ENCODE data around the gene HBP1. TPM values are rescaled to one million over a fixed set of nuclear protein-coding genes. Genes with fewer than 3 reads are reported as not detected.
A peak's percentile ranks its signal among the peaks of the same experiment; 100 is the strongest.
"Not testable (repeated sequence)": the region's sequence is repeated elsewhere in the genome, so short reads cannot be mapped to it uniquely, and the experiment has no call there.

Gene HBP1
- polyA plus RNA-seq, 3 donors: 132 to 138 (median 136) TPM

GRCh38 chr7:107154826-107155225 lies 14.0 kb upstream of the HBP1 start:
- DNase-seq (ENCODE audit: low read depth in 3 of 3, low spot score in 2 of 3): no peak

DNA sequence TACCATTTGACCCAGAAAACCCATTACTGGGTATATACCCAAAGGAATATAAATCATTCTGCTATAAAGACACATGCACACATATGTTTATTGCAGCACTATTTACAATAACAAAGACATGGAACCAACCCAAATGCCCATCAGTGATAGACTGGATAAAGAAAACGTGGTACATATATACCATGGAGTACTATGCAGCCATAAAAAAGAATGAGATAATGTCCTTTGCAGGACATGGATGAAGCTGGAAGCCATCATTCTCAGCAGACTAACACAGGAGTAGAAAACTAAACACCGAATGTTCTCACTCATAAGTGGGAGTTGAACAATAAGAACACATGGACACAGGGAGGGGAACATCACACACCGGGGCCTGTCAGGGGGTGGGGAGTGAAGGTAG lies 13.1 kb upstream of the HBP1 start:
- DNase-seq (ENCODE audit: low read depth in 3 of 3, low spot score in 2 of 3): not testable (repeated sequence)

- DNase-seq (ENCODE audit: low read depth in 3 of 3, low spot score in 2 of 3): no peak
Measured at GRCh38 chr7:107157091-107157490, 11.7 kb upstream of the HBP1 start.

DNA sequence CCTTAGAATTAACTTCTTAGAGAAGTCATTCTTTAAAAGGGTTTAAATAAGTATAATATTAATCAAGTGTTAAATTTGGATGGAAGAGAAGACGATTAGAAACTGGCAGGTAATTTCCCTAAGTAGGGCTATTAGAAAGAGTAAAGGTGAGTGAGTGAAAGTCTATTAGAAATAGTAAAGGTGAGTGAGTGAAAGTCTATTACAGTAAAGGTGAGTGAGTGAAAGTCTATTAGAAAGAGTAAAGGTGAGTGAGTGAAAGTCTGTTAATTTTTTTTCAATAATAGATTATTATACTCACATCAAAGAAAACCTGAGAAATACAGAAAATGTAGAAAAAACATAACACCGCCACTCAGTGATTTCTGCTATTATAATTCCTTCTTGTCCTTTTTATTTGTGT lies 10.8 kb upstream of the HBP1 start:
- no peak for DNase-seq (ENCODE audit: low read depth in 3 of 3, low spot score in 2 of 3)

DNA sequence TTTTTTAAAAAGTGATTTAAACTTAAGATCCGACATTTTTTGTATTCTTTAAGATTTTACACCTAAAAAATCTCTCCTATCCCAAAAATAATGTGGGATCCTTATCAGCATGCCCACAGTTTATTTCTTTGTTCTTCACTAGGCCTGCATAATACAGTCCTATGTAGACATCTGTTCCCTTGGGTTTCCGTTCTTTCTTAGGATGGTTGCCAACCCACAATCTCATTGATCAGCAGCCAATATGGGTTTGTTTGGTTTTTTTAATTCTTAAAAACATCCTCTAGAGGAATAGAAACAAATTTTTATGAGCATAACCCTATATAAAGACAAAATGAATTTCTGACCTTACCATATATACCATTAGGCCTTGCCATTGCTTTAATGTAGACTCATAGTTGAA lies 8.4 kb upstream of the HBP1 start:
- no peak for DNase-seq (ENCODE audit: low read depth in 3 of 3, low spot score in 2 of 3)

DNA sequence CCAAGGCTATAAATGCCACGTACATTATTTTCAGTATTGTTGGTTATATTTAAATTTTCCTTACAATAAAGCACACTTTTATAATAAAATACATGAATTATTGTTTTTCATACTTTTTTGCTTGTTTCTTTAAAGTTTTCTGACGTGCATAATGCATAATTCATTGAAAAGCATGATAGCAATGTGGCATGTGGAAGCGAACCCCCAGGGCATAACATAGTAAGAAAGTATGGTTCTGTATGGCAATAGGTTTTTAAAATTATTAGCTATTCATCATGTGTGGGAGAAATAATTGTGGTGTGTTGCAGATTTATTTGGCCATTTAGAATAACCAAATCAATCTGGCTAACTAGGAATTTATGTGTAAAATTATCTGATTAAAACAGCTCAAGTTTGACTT lies 7.4 kb upstream of the HBP1 start:
- no peak for DNase-seq (ENCODE audit: low read depth in 3 of 3, low spot score in 2 of 3)

GRCh38 chr7:107162475-107162874 lies 6.3 kb upstream of the HBP1 start:
- DNase-seq (ENCODE audit: low read depth in 3 of 3, low spot score in 2 of 3): no peak

GRCh38 chr7:107164092-107164491 lies 4.7 kb upstream of the HBP1 start:
- no peak for DNase-seq (ENCODE audit: low read depth in 3 of 3, low spot score in 2 of 3)

DNA sequence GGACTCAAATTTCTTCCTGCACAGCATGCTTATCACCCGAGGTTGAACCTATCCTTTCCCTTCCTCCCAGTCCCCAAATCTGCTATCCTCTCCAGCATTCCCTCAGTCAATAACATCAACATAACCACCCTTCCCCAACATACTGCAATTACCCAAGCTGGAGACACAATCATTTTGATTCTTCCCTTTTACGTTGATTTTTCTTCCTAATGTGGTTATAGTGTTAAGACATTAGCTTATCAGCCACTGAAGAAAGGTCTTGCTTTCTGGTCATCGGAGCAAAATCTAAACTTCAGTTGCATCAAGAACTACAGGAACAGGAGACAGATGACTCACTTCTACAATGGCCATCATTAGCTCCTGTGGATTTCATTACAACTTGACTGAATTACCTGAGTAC lies 3.5 kb upstream of the HBP1 start:
- DNase-seq (ENCODE audit: low read depth in 3 of 3, low spot score in 2 of 3): no peak

- DNase-seq (ENCODE audit: low read depth in 3 of 3, low spot score in 2 of 3): no peak
Measured at GRCh38 chr7:107166736-107167426, 1.9 kb upstream of the HBP1 start.

DNA sequence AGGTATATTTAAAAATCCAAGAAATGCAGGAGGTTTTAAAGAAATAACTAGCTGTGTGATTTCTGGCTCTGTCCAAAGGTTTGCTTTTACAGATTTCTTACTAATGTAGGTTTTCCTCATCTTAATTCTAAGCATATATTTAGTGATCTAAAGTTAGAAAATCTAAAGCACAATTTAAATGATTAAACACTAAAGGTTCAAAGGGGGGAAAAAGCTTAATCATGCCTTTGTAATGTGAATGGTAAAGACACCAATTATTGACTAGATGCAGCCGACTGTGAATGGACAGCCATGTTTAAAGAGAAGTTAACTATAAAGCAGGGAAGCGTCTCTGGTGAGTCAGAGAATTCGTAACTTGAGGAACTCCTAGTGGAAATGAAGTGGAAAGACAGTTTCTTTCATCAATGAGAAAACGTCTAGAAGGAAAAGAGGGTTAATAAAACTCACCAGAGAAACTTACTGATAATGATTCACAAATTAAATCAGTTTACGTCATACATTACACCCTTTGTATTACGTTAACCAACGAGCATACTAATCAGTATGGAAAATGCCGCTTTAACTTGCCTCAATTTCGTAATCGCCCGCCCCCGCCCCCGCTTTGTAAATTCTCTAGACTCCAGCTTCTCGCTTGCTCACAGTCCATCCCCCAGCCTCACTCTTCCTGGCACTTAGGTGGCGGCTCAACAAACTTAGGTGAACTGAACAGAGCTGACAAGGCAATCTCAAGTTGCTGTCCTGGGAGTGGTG lies 1.1 kb upstream of the HBP1 start:
- peak; percentile 67 to 72 (median 71) for DNase-seq (ENCODE audit: low read depth in 3 of 3, low spot score in 2 of 3)

GRCh38 chr7:107169120-107170050 lies 582 bp downstream of the HBP1 start:
- DNase-seq (ENCODE audit: low read depth in 3 of 3, low spot score in 2 of 3): peak; percentile 90 to 95 (median 94)

GRCh38 chr7:107170051-107170915 lies 1.5 kb downstream of the HBP1 start:
- DNase-seq (ENCODE audit: low read depth in 3 of 3, low spot score in 2 of 3): no peak

GRCh38 chr7:107171496-107171895 lies 2.7 kb downstream of the HBP1 start:
- DNase-seq (ENCODE audit: low read depth in 3 of 3, low spot score in 2 of 3): no peak

DNA sequence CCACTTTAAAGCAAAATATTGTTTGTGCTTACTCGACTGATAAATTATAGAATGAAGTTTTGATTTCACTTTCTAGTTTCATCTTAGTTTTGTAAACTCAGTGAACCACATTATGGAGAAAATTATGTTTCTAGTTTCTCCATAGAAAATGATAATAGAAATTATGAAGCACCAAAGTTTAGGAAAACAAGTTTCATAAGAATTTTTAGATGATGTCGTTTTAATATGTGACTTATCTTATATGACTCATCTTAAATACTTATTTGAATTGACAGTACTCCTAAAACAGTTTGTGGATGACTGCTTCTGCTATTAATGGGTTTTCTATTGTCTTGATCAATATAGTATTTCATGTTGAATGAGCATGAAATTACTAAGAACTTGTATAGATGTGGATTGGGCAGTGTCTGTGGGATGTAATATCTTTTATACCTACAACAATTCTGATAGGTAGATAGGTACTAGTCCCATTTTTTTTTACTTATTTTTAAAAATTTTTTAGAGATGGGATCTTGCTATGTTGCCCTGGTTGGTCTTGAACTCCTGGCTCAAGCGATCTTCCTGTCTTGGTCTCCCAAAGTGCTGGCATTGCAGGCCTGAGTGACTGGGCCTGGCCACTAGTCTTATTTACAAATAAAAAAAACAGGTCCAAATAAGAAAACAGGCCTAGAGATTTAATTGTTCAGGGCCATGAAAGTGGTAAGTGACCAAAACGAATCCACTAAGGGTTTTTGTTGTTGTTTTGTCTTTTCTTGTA lies 3.7 kb downstream of the HBP1 start:
- DNase-seq (ENCODE audit: low read depth in 3 of 3, low spot score in 2 of 3): no peak

DNA sequence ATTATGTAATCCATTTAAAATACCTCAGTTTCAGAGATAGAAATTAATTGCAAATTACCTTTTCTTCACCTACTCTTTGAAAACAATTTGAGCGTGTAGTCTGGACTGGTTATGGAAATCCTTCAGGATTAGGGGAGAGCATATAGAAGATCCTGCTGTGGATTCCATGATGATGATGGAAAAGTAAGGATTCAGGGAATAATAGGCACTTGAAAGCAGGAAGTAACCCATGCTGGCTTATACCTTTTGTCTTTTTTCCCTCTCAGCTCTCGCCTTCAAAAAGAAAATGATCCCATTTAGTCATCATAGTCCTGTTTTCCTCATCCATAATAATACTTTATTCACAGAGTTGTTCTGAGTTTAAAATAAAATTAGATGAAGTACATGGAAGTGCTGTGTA lies 4.4 kb downstream of the HBP1 start:
- no peak for DNase-seq (ENCODE audit: low read depth in 3 of 3, low spot score in 2 of 3)

DNA sequence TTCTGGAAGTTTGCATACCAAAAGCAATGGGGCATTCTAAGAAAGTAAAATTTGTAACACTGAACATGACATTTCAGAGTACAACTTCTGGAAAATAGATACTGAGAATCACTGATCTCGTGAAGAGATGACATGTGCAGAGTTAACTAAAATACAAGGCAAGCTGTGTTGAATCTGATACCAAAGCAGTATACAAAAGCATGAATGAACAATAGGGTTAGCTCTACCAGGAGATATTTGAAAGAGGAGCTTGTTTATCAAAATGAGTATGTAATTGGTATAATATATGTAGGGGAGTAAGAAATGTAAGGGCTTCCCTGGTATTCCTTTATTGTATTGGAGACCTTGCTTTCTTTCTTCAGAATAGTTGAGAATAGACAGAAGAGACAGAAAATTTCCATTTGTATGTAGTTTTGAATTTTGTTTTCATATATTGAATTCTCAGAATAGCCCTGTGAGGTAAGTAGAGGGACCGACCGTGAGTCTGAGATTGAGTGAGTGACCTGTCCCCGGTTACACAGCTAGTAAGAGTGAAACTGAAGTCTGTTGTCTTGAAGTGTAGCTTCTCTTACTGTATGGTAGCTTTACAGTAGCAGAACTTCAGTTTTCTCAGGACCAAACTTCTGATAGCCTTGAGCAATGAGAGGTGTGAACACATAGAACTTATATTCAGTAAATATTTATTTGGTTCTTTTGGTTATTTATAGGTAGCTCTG lies 5.0 kb downstream of the HBP1 start:
- DNase-seq (ENCODE audit: low read depth in 3 of 3, low spot score in 2 of 3): no peak

GRCh38 chr7:107179326-107180164 lies 10.7 kb downstream of the HBP1 start:
- no peak for DNase-seq (ENCODE audit: low read depth in 3 of 3, low spot score in 2 of 3)

All from right renal cortex interstitium (tissue), 3 donors.